ENCODE data around the gene GJD2.

Gene GJD2

GRCh38 chr15:34755419-34755773, 598 bp upstream of the GJD2 start:
- no peak overlapping the region for H3K27ac Mint-ChIP-seq
- H3K4me1 Mint-ChIP-seq (ENCODE audit: low read depth), result no peaks in the 10 kb centered on the region
- no peaks in the 10 kb centered on the region for H3K9me3 Mint-ChIP-seq
- H3K4me3 Mint-ChIP-seq, result no peak overlapping the region
- peaks cover 75% of the 10 kb centered on the region for H3K27me3 Mint-ChIP-seq (ENCODE audit: low read depth)
- no peaks in the 10 kb centered on the region for H3K36me3 Mint-ChIP-seq (ENCODE audit: low read depth)

- H3K27me3 Mint-ChIP-seq (ENCODE audit: low read depth), result peaks cover 73% of the 10 kb centered on the region
- H3K4me1 Mint-ChIP-seq (ENCODE audit: low read depth), result no peaks in the 10 kb centered on the region
- no peak overlapping the region for H3K4me3 Mint-ChIP-seq
- no peak overlapping the region for H3K27ac Mint-ChIP-seq
- no peaks in the 10 kb centered on the region for H3K36me3 Mint-ChIP-seq (ENCODE audit: low read depth)
- no peaks in the 10 kb centered on the region for H3K9me3 Mint-ChIP-seq
Observed at GRCh38 chr15:34754171-34754601, 612 bp downstream of the GJD2 start.

- no peaks in the 10 kb centered on the region for H3K4me1 Mint-ChIP-seq (ENCODE audit: low read depth)
- no peaks in the 10 kb centered on the region for H3K9me3 Mint-ChIP-seq
- no peak overlapping the region for H3K27ac Mint-ChIP-seq
- H3K27me3 Mint-ChIP-seq (ENCODE audit: low read depth), result peaks cover 69% of the 10 kb centered on the region
- no peaks in the 10 kb centered on the region for H3K36me3 Mint-ChIP-seq (ENCODE audit: low read depth)
- H3K4me3 Mint-ChIP-seq, result no peak overlapping the region
Observed at GRCh38 chr15:34753236-34753894, 1.4 kb downstream of the GJD2 start.

- Mint-ChIP-seq H3K27ac (no peak overlapping the region), H3K4me3 (no peak overlapping the region), H3K4me1 (ENCODE audit: low read depth) (no peaks in the 10 kb centered on the region), H3K27me3 (ENCODE audit: low read depth) (peaks cover 43% of the 10 kb centered on the region), H3K9me3 (no peaks in the 10 kb centered on the region), H3K36me3 (ENCODE audit: low read depth) (no peaks in the 10 kb centered on the region)
Observed at GRCh38 chr15:34749691-34750090, 5.1 kb downstream of the GJD2 start.

GRCh38 chr15:34739346-34739745, 15.5 kb downstream of the GJD2 start:
- Mint-ChIP-seq H3K4me3 (no peak overlapping the region), H3K4me1 (ENCODE audit: low read depth) (no peaks in the 10 kb centered on the region), H3K27me3 (ENCODE audit: low read depth) (peaks cover 15% of the 10 kb centered on the region), H3K36me3 (ENCODE audit: low read depth) (no peaks in the 10 kb centered on the region), H3K9me3 (no peaks in the 10 kb centered on the region), H3K27ac (no peak overlapping the region)

- Mint-ChIP-seq H3K27ac (no peak overlapping the region), H3K9me3 (no peaks in the 10 kb centered on the region)
Observed at GRCh38 chr15:34738002-34738401, 16.8 kb downstream of the GJD2 start.

GRCh38 chr15:34737477-34737876, 17.3 kb downstream of the GJD2 start:
- Mint-ChIP-seq H3K9me3 (peaks cover 2% of the 10 kb centered on the region), H3K36me3 (ENCODE audit: low read depth) (no peaks in the 10 kb centered on the region), H3K27me3 (ENCODE audit: low read depth) (peaks cover 8% of the 10 kb centered on the region), H3K27ac (no peak overlapping the region), H3K4me1 (ENCODE audit: low read depth) (peaks cover under 1% of the 10 kb centered on the region), H3K4me3 (no peak overlapping the region)

More at GRCh38 chr15:34738002-34738401, 16.8 kb downstream of the GJD2 start:
- Mint-ChIP-seq H3K36me3 (ENCODE audit: low read depth) (no peaks in the 10 kb centered on the region), H3K27me3 (ENCODE audit: low read depth) (peaks cover 8% of the 10 kb centered on the region), H3K4me3 (no peak overlapping the region), H3K4me1 (ENCODE audit: low read depth) (no peaks in the 10 kb centered on the region)

- H3K36me3 Mint-ChIP-seq (ENCODE audit: low read depth), result no peaks in the 10 kb centered on the region
- H3K4me3 Mint-ChIP-seq, result no peak overlapping the region
- peaks cover 8% of the 10 kb centered on the region for H3K27me3 Mint-ChIP-seq (ENCODE audit: low read depth)
- H3K9me3 Mint-ChIP-seq, result peaks cover 6% of the 10 kb centered on the region
- no peak overlapping the region for H3K27ac Mint-ChIP-seq
- peaks cover 4% of the 10 kb centered on the region for H3K4me1 Mint-ChIP-seq (ENCODE audit: low read depth)
Observed at GRCh38 chr15:34734303-34734702, 20.5 kb downstream of the GJD2 start.

GRCh38 chr15:34733621-34734020, 21.2 kb downstream of the GJD2 start:
- H3K9me3 Mint-ChIP-seq, result peaks cover 6% of the 10 kb centered on the region
- H3K4me3 Mint-ChIP-seq, result no peak overlapping the region
- H3K27ac Mint-ChIP-seq, result no peak overlapping the region
- H3K27me3 Mint-ChIP-seq (ENCODE audit: low read depth), result peaks cover 4% of the 10 kb centered on the region
- H3K36me3 Mint-ChIP-seq (ENCODE audit: low read depth), result no peaks in the 10 kb centered on the region
- H3K4me1 Mint-ChIP-seq (ENCODE audit: low read depth), result peaks cover 4% of the 10 kb centered on the region

- Mint-ChIP-seq H3K9me3 (peaks cover 10% of the 10 kb centered on the region), H3K27ac (no peak overlapping the region), H3K27me3 (ENCODE audit: low read depth) (peaks cover 7% of the 10 kb centered on the region), H3K36me3 (ENCODE audit: low read depth) (no peaks in the 10 kb centered on the region), H3K4me3 (no peak overlapping the region), H3K4me1 (ENCODE audit: low read depth) (peaks cover 4% of the 10 kb centered on the region)
Observed at GRCh38 chr15:34732430-34732829, 22.4 kb downstream of the GJD2 start.

GRCh38 chr15:34730701-34731100, 24.1 kb downstream of the GJD2 start:
- Mint-ChIP-seq H3K4me1 (ENCODE audit: low read depth) (peaks cover 4% of the 10 kb centered on the region), H3K4me3 (no peak overlapping the region), H3K27me3 (ENCODE audit: low read depth) (peaks cover 12% of the 10 kb centered on the region), H3K36me3 (ENCODE audit: low read depth) (no peaks in the 10 kb centered on the region), H3K27ac (no peak overlapping the region), H3K9me3 (peaks cover 10% of the 10 kb centered on the region)

GRCh38 chr15:34729886-34730285, 24.9 kb downstream of the GJD2 start:
- Mint-ChIP-seq H3K4me1 (ENCODE audit: low read depth) (peaks cover 4% of the 10 kb centered on the region), H3K27ac (no peak overlapping the region), H3K9me3 (peaks cover 10% of the 10 kb centered on the region), H3K36me3 (ENCODE audit: low read depth) (no peaks in the 10 kb centered on the region), H3K27me3 (ENCODE audit: low read depth) (peaks cover 12% of the 10 kb centered on the region), H3K4me3 (no peak overlapping the region)

- Mint-ChIP-seq H3K4me3 (no peak overlapping the region), H3K36me3 (ENCODE audit: low read depth) (no peaks in the 10 kb centered on the region), H3K27me3 (ENCODE audit: low read depth) (peaks cover 14% of the 10 kb centered on the region), H3K27ac (no peak overlapping the region), H3K9me3 (peaks cover 10% of the 10 kb centered on the region), H3K4me1 (ENCODE audit: low read depth) (peaks cover 4% of the 10 kb centered on the region)
Observed at GRCh38 chr15:34729056-34729455, 25.7 kb downstream of the GJD2 start.

- Mint-ChIP-seq H3K36me3 (ENCODE audit: low read depth) (no peaks in the 10 kb centered on the region), H3K4me3 (no peak overlapping the region), H3K9me3 (peaks cover 8% of the 10 kb centered on the region), H3K4me1 (ENCODE audit: low read depth) (no peaks in the 10 kb centered on the region), H3K27ac (no peak overlapping the region), H3K27me3 (ENCODE audit: low read depth) (peaks cover 36% of the 10 kb centered on the region)
Observed at GRCh38 chr15:34726406-34727100, 28.2 kb downstream of the GJD2 start.

GRCh38 chr15:34725556-34725955, 29.2 kb downstream of the GJD2 start:
- no peak overlapping the region for H3K4me3 Mint-ChIP-seq
- peaks cover 45% of the 10 kb centered on the region for H3K27me3 Mint-ChIP-seq (ENCODE audit: low read depth)
- no peak overlapping the region for H3K27ac Mint-ChIP-seq
- H3K9me3 Mint-ChIP-seq, result peaks cover 8% of the 10 kb centered on the region
- H3K4me1 Mint-ChIP-seq (ENCODE audit: low read depth), result no peaks in the 10 kb centered on the region
- H3K36me3 Mint-ChIP-seq (ENCODE audit: low read depth), result no peaks in the 10 kb centered on the region

Measured in T-helper 1 cell treated with Interleukin-12 subunit alpha and Interleukin-12 subunit beta and Interleukin-4 antibody, amounts not matched to agents 30 μg/mL and 1 μg/mL, for 36 hours (primary cell).